IMR-90 (cell line): Measurements from ENCODE around the gene STOX2. TPM values are rescaled to one million over a fixed set of nuclear protein-coding genes. Genes with fewer than 3 reads are reported as not detected.

Experiments
- ATAC-seq: fragments of 200-7000 bp; cut with Tn5 transposase; 2 replicates; pipeline ENCODE4 v1.9.1; 2020; ENCODE audit warnings: low read depth, mild to moderate bottlenecking, moderate library complexity
- BruUV-seq: library from RNA; stranded (reverse); fragments of 400-500 nt; replicated peaks from 2 replicates; lab custom pipeline; 2021; lab: Mats Ljungman, UMichigan
- CTCF ChIA-PET: fragments of 300-600 bp; formaldehyde crosslinking; extraction: SDS; loops from one replicate; lab custom pipeline; 2021; ENCODE audit warnings: antibody characterized with exemption; lab: Yijun Ruan, JAX
- POLR2A ChIA-PET: fragments of 300-600 bp; sonication (Branson Sonifier 250); formaldehyde crosslinking; loops from one replicate; lab custom pipeline; 2022; ENCODE audit warnings: antibody characterized with exemption; ENCODE audit not compliant: unreplicated experiment; lab: Charles Lee
- DNase-seq: peaks from one replicate; pipeline ENCODE4 v3.0.0; 2013
- H2AFZ ChIP-seq: replicated peaks from 2 replicates; pipeline ENCODE3; 2013; ENCODE audit warnings: low read length, mild to moderate bottlenecking; ENCODE audit not compliant: poor library complexity
- H2AK5ac ChIP-seq: 2 replicates; pipeline ENCODE4 v1.6.1; 2013; ENCODE audit warnings: low read depth, low read length, inconsistent platforms
- H2AK9ac ChIP-seq: replicated peaks from 2 replicates; pipeline ENCODE3; 2013; ENCODE audit warnings: mild to moderate bottlenecking, low read depth, low read length, moderate library complexity; ENCODE audit not compliant: poor library complexity
- H2BK120ac ChIP-seq: 2 replicates; pipeline ENCODE4 v1.6.1; 2013; ENCODE audit warnings: low read depth, low read length, inconsistent platforms
- H2BK15ac ChIP-seq: 3 replicates; pipeline ENCODE4 v1.6.1; 2013; ENCODE audit warnings: low read depth, low read length, inconsistent platforms
- H2BK20ac ChIP-seq: 2 replicates; pipeline ENCODE4 v1.6.1; 2013; ENCODE audit warnings: low read depth, mild to moderate bottlenecking, inconsistent platforms, low read length, moderate library complexity
- H2BK5ac ChIP-seq: 2 replicates; pipeline ENCODE4 v1.6.1; 2013; ENCODE audit warnings: mild to moderate bottlenecking, low read depth, low read length, inconsistent platforms; ENCODE audit not compliant: poor library complexity, severe bottlenecking
- H3K14ac ChIP-seq: replicated peaks from 2 replicates; pipeline ENCODE4 v1.6.1; 2013; ENCODE audit warnings: low read depth, low read length, inconsistent platforms
- H3K18ac ChIP-seq: 2 replicates; pipeline ENCODE4 v1.6.1; 2013; ENCODE audit warnings: low read depth, low read length, control low read depth
- H3K23ac ChIP-seq: 2 replicates; pipeline ENCODE4 v1.6.1; 2013; ENCODE audit warnings: low read depth, low read length, inconsistent platforms
- H3K27ac ChIP-seq: 2 replicates; pipeline ENCODE4 v1.5.1; 2013; ENCODE audit warnings: mild to moderate bottlenecking, control low read depth, low read length; ENCODE audit not compliant: insufficient read depth
- H3K27me3 ChIP-seq: 2 replicates; pipeline ENCODE4 v1.6.1; 2013; ENCODE audit warnings: low read length; ENCODE audit not compliant: control insufficient read depth, insufficient read depth
- H3K36me3 ChIP-seq: 2 replicates; pipeline ENCODE4 v1.6.1; 2013; ENCODE audit warnings: low read length, mixed read lengths; ENCODE audit not compliant: control insufficient read depth, insufficient read depth
- H3K4ac ChIP-seq: 2 replicates; pipeline ENCODE4 v1.6.1; 2013; ENCODE audit warnings: low read depth, low read length, inconsistent platforms
- H3K4me1 ChIP-seq: 2 replicates; pipeline ENCODE4 v1.6.1; 2013; ENCODE audit warnings: low read length, mixed read lengths; ENCODE audit not compliant: control insufficient read depth, insufficient read depth
- H3K4me2 ChIP-seq: 2 replicates; pipeline ENCODE4 v1.6.1; 2013; ENCODE audit warnings: low read depth, mild to moderate bottlenecking, control low read depth, low read length, moderate library complexity
- H3K4me3 ChIP-seq: 2 replicates; pipeline ENCODE4 v1.5.1; 2013; ENCODE audit warnings: low read depth, mild to moderate bottlenecking, control low read depth, low read length, moderate library complexity; ENCODE audit not compliant: insufficient read depth
- H3K56ac ChIP-seq: 2 replicates; pipeline ENCODE4 v1.6.1; 2013; ENCODE audit warnings: low read length, inconsistent platforms; ENCODE audit not compliant: insufficient read depth; ENCODE audit errors: extremely low read depth
- H3K79me1 ChIP-seq, 2 experiments: 2 replicates each; pipeline ENCODE4 v1.6.1; 2013; ENCODE audit warnings: low read length in 2 of 2, inconsistent platforms in 1 of 2, low read depth in 1 of 2
- H3K9ac ChIP-seq: 2 replicates; pipeline ENCODE4 v1.6.1; 2013; ENCODE audit warnings: low read depth, low read length, control low read depth
- H3K9me1 ChIP-seq: 2 replicates; pipeline ENCODE4 v1.6.1; 2013; ENCODE audit warnings: low read length, inconsistent platforms; ENCODE audit not compliant: insufficient read depth
- H3K9me3 ChIP-seq: 2 replicates; pipeline ENCODE4 v1.6.1; 2013; ENCODE audit warnings: low read length; ENCODE audit not compliant: control insufficient read depth, insufficient read depth
- H4K20me1 ChIP-seq: 2 replicates; pipeline ENCODE4 v1.6.1; 2013; ENCODE audit warnings: low read length, inconsistent platforms; ENCODE audit not compliant: insufficient read depth
- H4K5ac ChIP-seq: 2 replicates; pipeline ENCODE4 v1.6.1; 2013; ENCODE audit warnings: mild to moderate bottlenecking, low read depth, low read length, control low read depth
- H4K8ac ChIP-seq, 2 experiments: 2 replicates each; pipeline ENCODE4 v1.6.1; 2013; ENCODE audit warnings: low read depth in 2 of 2, low read length in 2 of 2, control low read depth in 1 of 2, inconsistent platforms in 1 of 2
- H4K91ac ChIP-seq: 2 replicates; pipeline ENCODE4 v1.6.1; 2013; ENCODE audit warnings: low read depth, low read length, inconsistent platforms; ENCODE audit not compliant: insufficient read depth
- BHLHE40 ChIP-seq: fragments of 150-350 bp; IDR thresholded peaks from 2 replicates; pipeline ENCODE4 v1.6.1; 2016; ENCODE audit warnings: mild to moderate bottlenecking, low read depth, low read length
- ELK1 ChIP-seq: fragments of 150-350 bp; IDR thresholded peaks from 2 replicates; pipeline ENCODE4 v1.6.1; 2016; ENCODE audit warnings: low read depth, mild to moderate bottlenecking, low read length, moderate library complexity, borderline replicate concordance
- SMC3 ChIP-seq: fragments of 150-350 bp; IDR thresholded peaks from 2 replicates; pipeline ENCODE4 v1.6.1; 2016; ENCODE audit warnings: low read depth, mild to moderate bottlenecking, antibody characterized with exemption, low read length, moderate library complexity
- WGBS, 2 experiments: methylation state at CpG; one replicate each; pipeline versions ENCODE4 v1.1.5 to v1.1.7; 2013; ENCODE audit warnings: missing lambda C conversion rate in 2 of 2; ENCODE audit not compliant: insufficient read length in 1 of 2; ENCODE audit errors: extremely low coverage in 2 of 2; 5-methylcytosine and 5-hydroxymethylcytosine counted together
- dilution Hi-C: fragments of 300-500 bp; cut with HindIII; formaldehyde crosslinking; loops from one replicate; pipeline ENCODE4 v1.14.3; 2018; ENCODE audit warnings: low sequenced_read_pairs; ENCODE audit not compliant: unreplicated experiment
- in situ Hi-C: fragments of 300-500 bp; cut with MboI; formaldehyde crosslinking; loops from 3 replicates; pipeline ENCODE4 v1.14.3; 2019; ENCODE audit warnings: low sequenced_read_pairs, inconsistent platforms, mixed read lengths
- intact Hi-C: fragments of 100-400 bp; cut with micrococcal nuclease; formaldehyde crosslinking; loops from 2 replicates; pipeline ENCODE4 v1.10.0; 2022
- polyA plus RNA-seq, 3 experiments: library from polyadenylated mRNA; depleted of rRNA; stranded (reverse); fragments of >200 nt; gene quantifications; 2 replicates each; pipeline ENCODE4 v1.2.3, GENCODE V29; 2012; ENCODE audit warnings: low replicate concordance in 1 of 3
- total RNA-seq: library from RNA; depleted of rRNA; stranded (reverse); fragments of >200 nt; gene quantifications from 2 replicates; pipeline ENCODE4 v1.2.3, GENCODE V29; 2012

The STOX2 gene
- total and polyA plus RNA-seq, 2 of the 4 experiments (the other 2 are of a cell fraction) = 1.1 to 5.4 TPM

- Histone ChIP-seq H4K8ac (no peak overlapping the region; a peak in 1 of 4 replicates), H3K4me2 (peak overlapping the region; percentile 18; the same call in 1 of the 2 replicates), H3K9me1 (peaks cover 4% of the 10 kb centered on the region), H3K9ac (no peak overlapping the region), H2AFZ (no peak overlapping the region), H2AK9ac (no peak overlapping the region), H3K9me3 (peaks cover 3% of the 10 kb centered on the region; the same call in 1 of the 2 replicates), H4K91ac (0 out of 2 replicates have a peak overlapping the region, but pooled peaks have one; percentile 70), H3K27me3 (no peaks in the 10 kb centered on the region; the same call in 1 of the 2 replicates), H3K27ac (peak overlapping the region; percentile 96; the same call in 1 of the 2 replicates), H4K5ac (peak overlapping the region; percentile 56; the same call in 1 of the 2 replicates), H3K56ac (no peak overlapping the region), H3K4me1 (peaks cover 3% of the 10 kb centered on the region; the same call in 1 of the 2 replicates), H2BK120ac (peak overlapping the region; percentile 20), H3K79me1 (no peaks in the 10 kb centered on the region), H4K20me1 (no peaks in the 10 kb centered on the region), H2BK15ac (peak overlapping the region; percentile 26; the same call in 1 of the 3 replicates), H3K14ac (no peak overlapping the region), H3K18ac (peak overlapping the region; percentile 70; the same call in 1 of the 2 replicates), H2AK5ac (no peak overlapping the region), H3K36me3 (no peaks in the 10 kb centered on the region), H3K4me3 (no peak overlapping the region), H3K4ac (0 out of 2 replicates have a peak overlapping the region, but pooled peaks have one; percentile 75), H3K23ac (no peak overlapping the region), H2BK5ac (peak overlapping the region; percentile 31), H2BK20ac (peak overlapping the region; percentile 48; the same call in 1 of the 2 replicates)
- DNase-seq (peak; percentile 62), ATAC-seq (peak; percentile 86)
- POLR2A ChIA-PET = interaction anchor here (1.2 kb wide), 1 partner anchor 53 kb away, joined by 3 read pairs; no protein-coding TSS in a partner anchor
- in situ Hi-C loops = no loop called here
- dilution Hi-C loops = no loop called here
- no CpG with 5 or more reads among the region's 10 CpGs for whole genome bisulfite sequencing, 2 experiments
- intact Hi-C loops = loop anchor here (2.0 kb wide), 1 partner anchor 52 kb away; no protein-coding TSS in a partner anchor
- TF ChIP-seq BHLHE40 (peak; percentile 67; the same call in 1 of the 2 replicates), ELK1 (no peak), SMC3 (no peak)
- no TSS peak for BruUV-seq
- CTCF ChIA-PET = no interaction called here
These were observed 136.0 kb downstream of the STOX2 start for GRCh38 chr4:184041156-184041555.
